ENCODE data around the gene MEST.

The MEST gene

GRCh38 chr7:130543487-130544010, 51.7 kb downstream of the MEST start:
- Histone ChIP-seq H2BK5ac (ENCODE audit: low read depth, low read length, poor library complexity, severe bottlenecking) (no peak overlapping the region), H2AK5ac (ENCODE audit: low read length, severe bottlenecking) (no peak overlapping the region), H3K23ac (ENCODE audit: low read length in 2 of 2) (no peak overlapping the region), H3K79me1 (replicated peaks; ENCODE audit: low read length, poor library complexity, severe bottlenecking) (peaks cover 2% of the 10 kb centered on the region), H2AFZ (ENCODE audit: low read depth, low read length) (no peak overlapping the region), H4K8ac (ENCODE audit: low read length) (no peak overlapping the region), H2BK12ac (ENCODE audit: low read length in 2 of 2) (no peak overlapping the region), H3K4ac (ENCODE audit: low read depth in 1 of 2, low read length in 2 of 2) (no peak overlapping the region), H3K4me2 (ENCODE audit: low read length, poor library complexity, severe bottlenecking) (no peak overlapping the region), H3K9me3 (ENCODE audit: control insufficient read depth, low read length) (no peaks in the 10 kb centered on the region), H3K27me3 (ENCODE audit: control insufficient read depth in 1 of 2, insufficient read depth in 1 of 2, low read length in 2 of 2) (no peaks in the 10 kb centered on the region), H3K27ac (ENCODE audit: low read length, poor library complexity, severe bottlenecking) (no peak overlapping the region), H3K36me3 (ENCODE audit: control insufficient read depth in 1 of 2, insufficient read depth in 2 of 2, low read depth in 1 of 2, low read length in 2 of 2) (peaks cover 29 to 39% of the 10 kb centered on the region in 2 experiments), H2BK15ac (ENCODE audit: low read depth, poor library complexity, severe bottlenecking) (no peak overlapping the region), H3K9ac (ENCODE audit: low read length) (no peak overlapping the region), H3K14ac (ENCODE audit: low read length in 2 of 2) (no peak overlapping the region), H3K18ac (ENCODE audit: low read depth in 1 of 2, low read length in 2 of 2) (no peak overlapping the region), H4K91ac (ENCODE audit: low read length) (no peak overlapping the region), H3K4me3 (ENCODE audit: insufficient read depth in 1 of 2, low read depth in 1 of 2, low read length in 2 of 2) (no peak overlapping the region), H3K4me1 (ENCODE audit: control insufficient read depth, insufficient read depth, low read depth, low read length) (peaks cover 2% of the 10 kb centered on the region), H2BK120ac (ENCODE audit: low read depth, low read length) (no peak overlapping the region)
- 97% methylated on average over 2 of the region's 2 CpGs for WGBS
- no peak for DNase-seq

DNA sequence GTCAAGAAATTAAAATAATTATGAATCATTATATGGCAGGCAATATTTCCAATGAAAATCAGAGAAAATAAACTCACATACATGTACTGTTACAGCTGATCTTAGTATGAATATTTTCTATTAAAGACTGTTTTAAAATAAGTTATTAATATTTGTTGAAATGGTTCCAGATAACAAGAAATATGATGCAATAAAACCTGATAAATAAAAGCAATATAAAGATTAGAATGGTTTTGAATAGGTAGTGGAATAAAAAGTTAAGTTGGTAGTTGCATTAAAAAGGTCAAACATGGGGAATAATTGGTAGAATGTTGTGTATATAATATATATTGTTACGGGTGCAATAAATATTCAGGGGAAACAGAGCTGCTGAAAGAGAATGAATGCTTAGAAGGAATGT, 52.5 kb downstream of the MEST start:
- peaks cover 2% of the 10 kb centered on the region for H3K79me1 ChIP-seq (replicated peaks; ENCODE audit: low read length, poor library complexity, severe bottlenecking)
- no peak overlapping the region for H2BK5ac ChIP-seq (ENCODE audit: low read depth, low read length, poor library complexity, severe bottlenecking)
- no peak overlapping the region for H3K23ac ChIP-seq (ENCODE audit: low read length in 2 of 2)
- H3K36me3 ChIP-seq (ENCODE audit: control insufficient read depth in 1 of 2, insufficient read depth in 2 of 2, low read depth in 1 of 2, low read length in 2 of 2) = peaks cover 27 to 42% of the 10 kb centered on the region in 2 experiments
- no peak overlapping the region for H3K27ac ChIP-seq (ENCODE audit: low read length, poor library complexity, severe bottlenecking)
- H4K8ac ChIP-seq (ENCODE audit: low read length) = no peak overlapping the region
- no peak overlapping the region for H3K4me3 ChIP-seq (ENCODE audit: insufficient read depth in 1 of 2, low read depth in 1 of 2, low read length in 2 of 2)
- 98% methylated on average over 1 of the region's 1 CpG for WGBS
- no peak overlapping the region for H2AK5ac ChIP-seq (ENCODE audit: low read length, severe bottlenecking)
- H3K9me3 ChIP-seq (ENCODE audit: control insufficient read depth, low read length) = no peaks in the 10 kb centered on the region
- no peak overlapping the region for H3K18ac ChIP-seq (ENCODE audit: low read depth in 1 of 2, low read length in 2 of 2)
- no peak for DNase-seq
- H2BK12ac ChIP-seq (ENCODE audit: low read length in 2 of 2) = no peak overlapping the region
- H3K4me1 ChIP-seq (ENCODE audit: control insufficient read depth, insufficient read depth, low read depth, low read length) = peaks cover 2% of the 10 kb centered on the region
- no peak overlapping the region for H3K4ac ChIP-seq (ENCODE audit: low read depth in 1 of 2, low read length in 2 of 2)
- H2BK15ac ChIP-seq (ENCODE audit: low read depth, poor library complexity, severe bottlenecking) = no peak overlapping the region
- no peak overlapping the region for H3K9ac ChIP-seq (ENCODE audit: low read length)
- no peaks in the 10 kb centered on the region for H3K27me3 ChIP-seq (ENCODE audit: control insufficient read depth in 1 of 2, insufficient read depth in 1 of 2, low read length in 2 of 2)
- no peak overlapping the region for H3K14ac ChIP-seq (ENCODE audit: low read length in 2 of 2)
- H3K4me2 ChIP-seq (ENCODE audit: low read length, poor library complexity, severe bottlenecking) = no peak overlapping the region
- H4K91ac ChIP-seq (ENCODE audit: low read length) = no peak overlapping the region
- no peak overlapping the region for H2AFZ ChIP-seq (ENCODE audit: low read depth, low read length)
- H2BK120ac ChIP-seq (ENCODE audit: low read depth, low read length) = no peak overlapping the region

- H3K4me2 ChIP-seq (ENCODE audit: low read length, poor library complexity, severe bottlenecking) = no peak overlapping the region
- peaks cover 2 to 35% of the 10 kb centered on the region in 2 experiments for H3K36me3 ChIP-seq (ENCODE audit: control insufficient read depth in 1 of 2, insufficient read depth in 2 of 2, low read depth in 1 of 2, low read length in 2 of 2)
- H2AFZ ChIP-seq (ENCODE audit: low read depth, low read length) = no peak overlapping the region
- H3K14ac ChIP-seq (ENCODE audit: low read length in 2 of 2) = no peak overlapping the region
- H4K91ac ChIP-seq (ENCODE audit: low read length) = no peak overlapping the region
- 87% methylated on average over 2 of the region's 3 CpGs for WGBS
- H3K18ac ChIP-seq (ENCODE audit: low read depth in 1 of 2, low read length in 2 of 2) = no peak overlapping the region
- H3K23ac ChIP-seq (ENCODE audit: low read length in 2 of 2) = no peak overlapping the region
- H3K4me3 ChIP-seq (ENCODE audit: insufficient read depth in 1 of 2, low read depth in 1 of 2, low read length in 2 of 2) = no peak overlapping the region
- H3K79me1 ChIP-seq (replicated peaks; ENCODE audit: low read length, poor library complexity, severe bottlenecking) = peaks cover 5% of the 10 kb centered on the region
- no peak overlapping the region for H2BK120ac ChIP-seq (ENCODE audit: low read depth, low read length)
- no peak for DNase-seq
- H2AK5ac ChIP-seq (ENCODE audit: low read length, severe bottlenecking) = no peak overlapping the region
- H2BK5ac ChIP-seq (ENCODE audit: low read depth, low read length, poor library complexity, severe bottlenecking) = no peak overlapping the region
- H3K4ac ChIP-seq (ENCODE audit: low read depth in 1 of 2, low read length in 2 of 2) = no peak overlapping the region
- H3K27me3 ChIP-seq (ENCODE audit: control insufficient read depth in 1 of 2, insufficient read depth in 1 of 2, low read length in 2 of 2) = no peaks in the 10 kb centered on the region
- H3K9ac ChIP-seq (ENCODE audit: low read length) = no peak overlapping the region
- H3K27ac ChIP-seq (ENCODE audit: low read length, poor library complexity, severe bottlenecking) = no peak overlapping the region
- no peak overlapping the region for H2BK15ac ChIP-seq (ENCODE audit: low read depth, poor library complexity, severe bottlenecking)
- no peaks in the 10 kb centered on the region for H3K9me3 ChIP-seq (ENCODE audit: control insufficient read depth, low read length)
- no peaks in the 10 kb centered on the region for H3K4me1 ChIP-seq (ENCODE audit: control insufficient read depth, insufficient read depth, low read depth, low read length)
- H4K8ac ChIP-seq (ENCODE audit: low read length) = no peak overlapping the region
- no peak overlapping the region for H2BK12ac ChIP-seq (ENCODE audit: low read length in 2 of 2)
These were observed 61.6 kb downstream of the MEST start for GRCh38 chr7:130553398-130554029.

DNA sequence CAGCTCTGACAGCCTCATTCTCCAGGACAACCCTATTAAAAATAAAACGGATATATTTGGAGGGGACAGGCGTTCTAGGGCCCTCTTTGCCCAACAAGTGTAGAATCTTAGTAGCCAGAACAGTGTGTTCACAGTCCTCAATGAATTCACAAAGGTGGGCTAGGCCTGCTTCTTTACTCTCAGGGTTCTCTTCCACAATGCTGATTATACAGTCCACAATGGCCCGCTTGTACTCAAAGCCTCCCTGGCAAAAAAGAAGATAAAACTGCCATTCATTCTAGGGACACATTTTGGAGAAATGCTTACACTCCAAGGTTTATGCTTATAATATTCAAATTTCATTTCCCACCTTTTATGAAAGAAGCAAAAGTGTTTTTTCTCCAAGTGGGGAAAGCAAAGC, 62.6 kb downstream of the MEST start:
- no peak overlapping the region for H2BK12ac ChIP-seq (ENCODE audit: low read length in 2 of 2)
- no peak overlapping the region for H2AFZ ChIP-seq (ENCODE audit: low read depth, low read length)
- no peak overlapping the region for H4K8ac ChIP-seq (ENCODE audit: low read length)
- no peak overlapping the region for H2BK5ac ChIP-seq (ENCODE audit: low read depth, low read length, poor library complexity, severe bottlenecking)
- H3K9me3 ChIP-seq (ENCODE audit: control insufficient read depth, low read length) = no peaks in the 10 kb centered on the region
- H3K36me3 ChIP-seq (ENCODE audit: control insufficient read depth in 1 of 2, insufficient read depth in 2 of 2, low read depth in 1 of 2, low read length in 2 of 2) = peaks cover 0 to 31% of the 10 kb centered on the region in 2 experiments
- H3K79me1 ChIP-seq (replicated peaks; ENCODE audit: low read length, poor library complexity, severe bottlenecking) = peaks cover 5% of the 10 kb centered on the region
- H2BK15ac ChIP-seq (ENCODE audit: low read depth, poor library complexity, severe bottlenecking) = no peak overlapping the region
- H3K23ac ChIP-seq (ENCODE audit: low read length in 2 of 2) = no peak overlapping the region
- no peak overlapping the region for H3K14ac ChIP-seq (ENCODE audit: low read length in 2 of 2)
- H3K9ac ChIP-seq (ENCODE audit: low read length) = no peak overlapping the region
- H3K4me3 ChIP-seq (ENCODE audit: insufficient read depth in 1 of 2, low read depth in 1 of 2, low read length in 2 of 2) = no peak overlapping the region
- H3K27me3 ChIP-seq (ENCODE audit: control insufficient read depth in 1 of 2, insufficient read depth in 1 of 2, low read length in 2 of 2) = no peaks in the 10 kb centered on the region
- DNase-seq = no peak
- no peak overlapping the region for H3K4ac ChIP-seq (ENCODE audit: low read depth in 1 of 2, low read length in 2 of 2)
- H4K91ac ChIP-seq (ENCODE audit: low read length) = no peak overlapping the region
- no peak overlapping the region for H2AK5ac ChIP-seq (ENCODE audit: low read length, severe bottlenecking)
- no peak overlapping the region for H3K4me2 ChIP-seq (ENCODE audit: low read length, poor library complexity, severe bottlenecking)
- no peak overlapping the region for H3K27ac ChIP-seq (ENCODE audit: low read length, poor library complexity, severe bottlenecking)
- H3K18ac ChIP-seq (ENCODE audit: low read depth in 1 of 2, low read length in 2 of 2) = no peak overlapping the region
- H2BK120ac ChIP-seq (ENCODE audit: low read depth, low read length) = no peak overlapping the region
- H3K4me1 ChIP-seq (ENCODE audit: control insufficient read depth, insufficient read depth, low read depth, low read length) = no peaks in the 10 kb centered on the region
- 82% methylated on average over 3 of the region's 3 CpGs for WGBS
